Fibroblast of skin of left biceps (primary cell): ENCODE measurements around the gene UBR4.

Experiments
- DNase-seq, 2 experiments: peaks; one replicate each; pipeline ENCODE4 v3.0.0-alpha.2; 2013; ENCODE audit warnings: low read depth in 2 of 2

Gene UBR4

DNA sequence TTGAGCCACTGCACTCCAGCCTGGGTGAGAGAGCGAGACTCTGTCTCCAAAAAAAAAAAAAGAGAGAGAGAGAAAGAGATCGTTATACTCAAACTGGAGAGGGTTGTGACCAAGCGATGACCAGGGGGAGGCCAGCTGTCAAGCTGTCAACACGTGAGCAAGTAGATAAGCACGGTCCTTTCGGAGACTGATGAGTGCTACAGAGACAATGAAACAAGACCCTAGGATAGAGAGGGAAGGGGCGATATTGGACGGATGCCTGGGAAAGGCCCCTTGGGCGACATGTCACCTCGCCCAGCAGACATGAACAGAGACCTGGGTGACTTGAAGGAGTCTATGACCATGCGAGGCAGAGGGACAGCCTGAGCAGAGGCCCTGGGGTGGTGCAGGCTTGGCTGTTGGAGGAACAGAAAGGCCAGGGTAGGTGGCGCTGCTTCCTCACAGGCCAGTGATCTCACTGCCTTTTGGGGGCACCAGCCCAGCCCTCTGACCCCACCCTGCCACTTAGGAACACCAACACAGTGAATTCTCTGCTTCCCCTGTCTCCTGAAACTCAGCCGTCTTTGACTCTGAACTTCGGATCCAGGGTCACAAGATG lies 152.8 kb downstream of the UBR4 start:
- DNase-seq = no peak

DNA sequence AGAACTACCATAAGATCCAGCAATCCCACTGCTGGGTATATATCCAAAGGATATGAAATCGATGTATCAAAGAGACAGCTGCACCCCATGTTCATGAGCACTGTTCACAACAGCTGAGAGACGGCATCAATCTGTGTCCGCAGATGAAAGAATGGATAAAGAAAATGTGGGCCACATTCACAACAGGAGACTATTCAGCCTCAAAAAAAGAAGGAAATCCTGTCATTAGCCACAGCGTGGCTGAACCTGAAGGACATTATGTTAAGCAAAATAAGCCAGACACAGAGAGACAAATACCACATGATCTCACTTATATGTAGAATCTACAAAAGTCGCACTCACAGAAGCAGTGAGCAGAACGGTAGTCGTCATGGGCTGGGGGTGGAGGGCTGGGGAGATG lies 154.4 kb downstream of the UBR4 start:
- no peak for DNase-seq

DNA sequence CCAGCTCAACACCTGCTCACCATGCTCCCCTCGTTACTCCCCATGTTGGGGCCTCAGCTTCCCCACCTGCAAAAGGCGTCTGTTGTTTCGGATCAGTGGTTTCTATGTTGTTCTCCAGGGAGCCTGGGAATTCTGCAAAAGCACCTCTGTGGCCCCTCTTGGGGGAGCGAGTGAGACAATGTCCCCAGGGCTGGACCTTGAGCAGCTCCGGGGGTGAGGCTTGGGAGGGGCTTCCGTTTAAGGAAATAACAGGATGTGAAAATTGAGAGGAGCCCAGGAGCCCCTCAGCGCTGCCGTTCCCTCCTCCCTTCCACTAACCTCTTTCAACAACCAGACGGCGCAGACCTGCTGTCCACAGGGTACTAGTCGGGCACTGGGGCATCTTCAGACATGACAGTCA lies 155.1 kb downstream of the UBR4 start:
- DNase-seq = no peak

DNA sequence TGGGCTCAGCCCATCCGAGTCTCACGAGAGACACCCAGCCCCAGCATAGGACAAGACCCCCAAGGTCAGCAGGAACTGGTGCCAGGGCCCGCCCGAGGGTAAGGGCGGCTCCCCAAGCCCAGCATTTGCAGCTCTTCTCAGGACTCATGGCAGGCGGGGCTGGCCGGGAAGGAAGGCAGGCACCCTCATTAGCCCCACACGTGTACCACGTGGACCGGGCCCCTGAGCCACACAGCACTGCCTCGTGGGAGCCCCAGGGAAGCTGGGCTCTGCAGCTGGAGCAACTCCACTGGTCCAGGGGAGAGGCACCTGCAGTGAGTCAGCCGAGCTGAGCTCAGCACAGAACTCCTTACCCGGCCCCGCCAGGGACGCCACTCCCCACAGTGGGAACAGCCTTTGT lies 155.8 kb downstream of the UBR4 start:
- no peak for DNase-seq

DNA sequence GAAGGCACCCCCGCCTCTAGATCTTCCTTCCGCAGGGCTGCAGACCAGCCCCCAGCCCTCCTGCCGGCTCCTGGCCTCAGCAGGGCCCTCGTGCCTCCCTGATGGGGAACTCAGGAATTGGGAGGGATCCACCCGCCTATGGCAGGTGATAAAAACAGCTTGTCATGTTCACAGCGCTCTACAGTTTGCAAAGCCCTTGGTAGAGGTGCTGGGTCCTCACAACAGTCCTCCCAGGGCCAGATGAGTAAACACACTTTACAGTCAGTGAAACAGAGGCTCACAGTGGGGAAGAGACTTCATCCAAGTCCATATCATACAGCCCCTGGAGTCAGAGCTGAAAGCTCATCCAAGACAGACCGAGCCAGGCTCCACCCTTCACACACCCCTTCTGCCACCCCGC lies 156.6 kb downstream of the UBR4 start:
- DNase-seq = no peak

DNA sequence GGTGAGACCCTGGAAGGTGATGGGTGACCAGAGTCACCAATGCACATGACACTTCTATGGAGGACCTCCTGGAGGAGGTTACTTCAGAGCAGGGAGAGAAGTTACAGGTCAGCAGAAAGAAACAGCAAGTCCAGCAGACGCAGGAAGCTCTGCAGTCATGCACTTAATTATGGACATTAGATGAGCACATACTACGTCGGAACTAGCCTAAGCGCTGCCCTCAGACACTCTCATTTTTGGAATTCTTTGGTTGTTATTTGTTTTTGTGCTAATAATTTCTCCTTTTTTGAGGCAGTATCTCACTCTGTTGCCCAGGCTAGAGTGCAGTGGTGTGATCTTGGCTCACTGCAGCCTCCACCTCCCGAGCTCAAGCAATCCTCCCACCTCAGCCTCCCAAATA lies 160.3 kb downstream of the UBR4 start:
- no peak for DNase-seq

DNA sequence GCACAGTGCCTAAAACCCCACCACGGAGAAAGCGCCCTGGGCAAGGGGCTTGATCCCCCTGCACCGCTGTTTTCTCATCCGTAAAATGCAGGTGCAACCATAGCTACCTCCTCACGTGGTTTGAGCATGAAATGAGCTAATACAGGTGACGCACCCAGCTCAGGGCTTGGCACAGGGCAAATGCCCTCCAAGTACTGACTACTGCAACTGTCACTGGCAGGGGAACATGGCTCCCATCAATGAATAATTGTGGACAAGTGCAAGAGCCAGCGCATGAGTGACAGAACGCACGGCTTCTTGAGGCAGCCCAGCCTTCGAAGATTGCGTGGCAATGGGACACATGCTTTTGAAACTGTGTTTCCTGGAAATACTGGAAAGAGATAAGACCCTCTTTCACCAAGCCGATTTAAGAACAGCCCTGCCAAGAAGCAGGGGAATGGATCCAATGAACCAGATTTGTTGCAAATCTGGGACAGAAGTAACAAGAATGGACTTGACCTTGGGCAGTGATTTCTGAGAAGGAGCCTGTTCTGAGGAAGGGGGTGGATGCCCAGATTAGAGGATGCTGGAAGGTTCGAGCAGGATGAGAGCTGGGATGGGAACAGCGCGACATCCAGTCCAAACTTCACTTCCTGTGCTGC lies 160.8 kb downstream of the UBR4 start:
- no peak for DNase-seq

DNA sequence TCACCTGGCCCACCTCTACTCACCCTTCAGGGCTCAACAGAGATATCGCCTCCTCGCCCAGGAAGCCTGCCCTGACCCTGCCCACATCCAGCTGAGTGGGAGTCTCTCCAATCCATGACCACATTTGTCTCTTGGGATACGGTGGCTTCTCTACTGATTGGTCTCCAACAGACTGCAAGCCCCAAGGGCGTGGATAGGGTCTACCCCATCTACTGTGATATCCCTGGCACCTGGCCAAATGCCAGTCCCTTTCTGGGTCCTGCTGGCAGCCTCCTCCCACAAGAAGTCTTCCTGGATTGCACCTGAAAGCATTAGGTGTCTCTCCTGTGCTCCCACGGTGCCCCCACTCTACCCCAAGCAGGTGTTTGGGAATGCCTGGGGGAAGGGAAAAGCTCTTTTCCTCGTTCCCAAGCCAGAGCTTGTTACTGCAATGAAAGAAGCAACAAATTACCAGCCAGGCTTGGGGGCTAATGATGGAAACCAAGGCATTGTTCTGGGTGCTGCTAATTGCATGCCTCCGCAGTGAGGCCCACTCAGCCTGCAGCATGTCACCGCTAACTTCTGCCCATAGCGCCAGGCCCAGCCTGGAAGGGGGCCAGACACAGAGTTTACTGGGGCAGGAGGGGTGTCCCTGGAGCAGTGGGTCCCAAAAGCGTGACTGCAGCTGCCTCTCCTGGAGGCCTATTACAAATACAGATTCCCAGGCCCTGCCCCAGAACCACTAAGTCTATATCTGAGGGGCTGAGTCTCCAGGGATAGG lies 162.9 kb downstream of the UBR4 start:
- no peak for DNase-seq

DNA sequence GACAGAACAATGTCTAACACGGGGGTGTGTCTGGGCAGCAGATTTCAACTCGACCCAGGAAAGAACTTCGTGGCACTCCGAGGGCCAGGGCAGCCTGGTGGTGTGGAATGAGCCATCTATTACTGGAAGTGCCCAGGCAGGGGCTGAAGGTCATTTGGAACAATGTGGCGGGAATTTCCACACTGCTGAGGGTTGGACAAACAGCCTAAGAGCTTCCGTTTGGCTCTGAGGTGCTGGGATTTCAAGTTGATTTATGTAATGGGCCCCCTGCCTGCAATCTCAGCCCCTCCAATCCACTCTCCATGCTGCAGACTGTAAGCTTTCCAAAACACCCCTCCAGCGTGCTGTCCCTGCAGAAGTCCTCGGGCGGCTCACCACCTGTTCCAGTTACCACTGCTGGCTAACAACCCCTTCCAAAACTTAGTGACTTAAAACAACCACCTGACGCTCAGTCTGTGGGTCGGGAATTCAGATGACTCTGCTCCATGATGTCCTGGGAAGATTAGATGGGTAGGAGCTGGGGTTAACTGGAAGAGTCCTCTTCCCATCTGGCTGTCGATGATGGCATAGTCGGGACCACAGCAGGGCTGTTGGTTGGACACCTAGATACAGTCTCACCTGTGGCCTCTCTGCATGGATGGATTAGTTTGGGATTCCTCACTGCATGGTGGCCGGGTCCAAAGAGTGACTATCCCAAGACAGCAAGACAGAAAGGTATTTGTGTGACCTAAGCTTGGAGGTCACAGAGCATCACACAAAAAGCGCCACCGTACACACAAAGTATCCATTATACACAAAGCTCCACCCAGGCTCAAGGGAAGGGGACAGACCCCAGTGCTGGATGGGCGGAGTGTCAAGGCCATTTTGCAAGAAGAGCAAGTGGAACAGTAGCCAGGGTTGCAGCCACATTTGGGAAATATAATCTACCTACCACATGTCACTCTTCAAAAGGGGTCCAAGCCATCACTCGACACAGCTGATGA lies 163.9 kb downstream of the UBR4 start:
- no peak for DNase-seq

DNA sequence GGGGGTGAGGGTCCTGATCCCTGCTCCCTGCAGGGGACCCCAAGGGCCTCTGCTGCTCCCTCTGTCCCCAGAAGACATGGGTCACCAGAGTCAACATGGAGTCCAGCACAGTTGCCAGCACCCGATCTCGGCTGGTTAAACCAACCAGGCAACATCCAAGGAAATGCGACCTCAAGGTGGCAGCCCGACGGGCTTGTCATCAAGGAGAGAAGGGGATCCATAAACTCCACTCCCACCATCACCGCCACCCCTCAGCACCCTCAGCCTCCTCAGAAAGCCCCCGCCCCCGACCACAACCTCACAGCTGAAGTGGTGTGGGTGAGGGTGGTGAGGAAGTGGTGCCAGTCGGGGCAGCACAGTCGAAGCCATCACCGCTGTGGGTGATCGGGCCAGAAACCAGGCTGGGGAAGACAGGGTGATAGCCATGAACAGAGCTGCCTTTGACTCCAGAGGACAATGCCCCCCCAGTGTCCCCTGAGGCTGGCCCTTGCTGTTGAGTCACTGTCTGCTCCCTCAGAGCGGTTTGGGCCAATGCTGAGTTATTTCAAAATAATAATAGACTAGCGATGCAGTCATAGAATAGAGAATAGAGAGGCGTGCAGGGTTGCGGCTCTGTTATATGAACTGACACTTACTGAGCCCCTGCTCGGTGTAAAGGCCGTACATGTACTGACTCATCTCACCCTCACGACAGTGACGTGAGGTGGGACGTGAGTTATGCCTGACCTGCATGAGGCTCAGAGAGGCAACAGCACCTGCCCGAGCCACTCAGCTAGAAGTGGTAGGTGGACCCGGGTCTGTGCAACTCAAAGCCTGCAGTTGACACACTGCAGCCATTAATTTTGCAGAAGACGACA lies 164.9 kb downstream of the UBR4 start:
- no peak for DNase-seq

DNA sequence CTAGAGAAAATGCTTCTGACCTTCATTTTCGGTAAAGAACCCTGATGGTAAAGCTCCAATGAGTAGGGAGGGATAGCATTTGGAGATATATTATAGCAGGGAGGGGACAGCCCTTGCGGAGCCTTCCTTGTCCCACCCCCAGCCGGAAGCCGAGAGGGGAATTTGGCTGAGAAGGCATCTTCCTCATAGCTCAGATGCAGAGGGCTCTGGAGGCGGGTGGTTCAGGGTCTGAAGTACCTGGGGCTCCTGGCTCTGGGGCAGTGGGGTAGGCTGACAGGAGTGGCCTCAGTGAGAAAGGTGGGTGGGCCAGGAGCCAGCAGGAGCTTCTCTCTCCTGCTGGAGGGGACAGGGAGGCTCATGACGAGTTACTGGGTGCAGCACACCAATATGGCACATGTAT lies 165.6 kb downstream of the UBR4 start:
- no peak for DNase-seq

DNA sequence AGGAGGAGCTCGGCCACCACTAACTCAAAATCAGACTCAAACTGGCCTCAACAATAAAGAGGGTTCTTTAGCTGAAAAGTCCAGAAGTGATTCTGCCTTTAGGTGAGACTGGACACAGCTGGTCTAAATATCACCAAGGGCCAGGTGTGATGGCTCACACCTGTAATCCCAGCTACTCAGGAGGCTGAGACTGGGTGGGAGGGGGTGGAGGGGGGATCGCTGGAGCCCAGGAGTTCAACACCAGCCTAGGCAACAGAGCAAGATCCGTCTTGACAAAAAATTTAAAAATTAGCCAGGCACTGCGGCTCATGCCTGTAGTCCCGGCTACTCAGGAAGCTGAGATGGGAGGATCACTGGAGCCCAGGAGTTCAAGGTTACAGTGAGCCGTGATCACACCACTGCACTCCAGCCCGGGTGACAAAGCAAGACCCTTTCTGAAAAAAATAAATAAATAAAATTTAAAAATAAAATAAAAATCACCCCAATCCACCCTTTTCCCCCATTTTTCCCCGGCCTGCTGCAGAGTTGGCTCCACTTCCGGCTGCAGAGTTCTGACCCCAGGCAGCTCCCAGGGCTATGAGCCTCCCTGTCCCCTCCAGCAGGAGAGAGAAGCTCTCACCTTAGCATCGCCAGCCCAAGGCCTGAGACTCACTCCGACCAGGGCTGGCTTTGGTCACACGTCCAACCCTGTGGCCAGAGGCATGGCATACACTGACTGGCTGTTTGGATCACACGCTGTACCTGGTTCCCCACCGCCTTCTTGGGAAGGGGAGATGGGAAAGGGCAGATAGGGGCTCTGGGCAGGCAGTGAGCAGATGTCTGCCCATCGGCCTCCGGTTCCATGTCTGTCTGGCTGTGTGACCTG lies 166.3 kb downstream of the UBR4 start:
- no peak for DNase-seq

DNA sequence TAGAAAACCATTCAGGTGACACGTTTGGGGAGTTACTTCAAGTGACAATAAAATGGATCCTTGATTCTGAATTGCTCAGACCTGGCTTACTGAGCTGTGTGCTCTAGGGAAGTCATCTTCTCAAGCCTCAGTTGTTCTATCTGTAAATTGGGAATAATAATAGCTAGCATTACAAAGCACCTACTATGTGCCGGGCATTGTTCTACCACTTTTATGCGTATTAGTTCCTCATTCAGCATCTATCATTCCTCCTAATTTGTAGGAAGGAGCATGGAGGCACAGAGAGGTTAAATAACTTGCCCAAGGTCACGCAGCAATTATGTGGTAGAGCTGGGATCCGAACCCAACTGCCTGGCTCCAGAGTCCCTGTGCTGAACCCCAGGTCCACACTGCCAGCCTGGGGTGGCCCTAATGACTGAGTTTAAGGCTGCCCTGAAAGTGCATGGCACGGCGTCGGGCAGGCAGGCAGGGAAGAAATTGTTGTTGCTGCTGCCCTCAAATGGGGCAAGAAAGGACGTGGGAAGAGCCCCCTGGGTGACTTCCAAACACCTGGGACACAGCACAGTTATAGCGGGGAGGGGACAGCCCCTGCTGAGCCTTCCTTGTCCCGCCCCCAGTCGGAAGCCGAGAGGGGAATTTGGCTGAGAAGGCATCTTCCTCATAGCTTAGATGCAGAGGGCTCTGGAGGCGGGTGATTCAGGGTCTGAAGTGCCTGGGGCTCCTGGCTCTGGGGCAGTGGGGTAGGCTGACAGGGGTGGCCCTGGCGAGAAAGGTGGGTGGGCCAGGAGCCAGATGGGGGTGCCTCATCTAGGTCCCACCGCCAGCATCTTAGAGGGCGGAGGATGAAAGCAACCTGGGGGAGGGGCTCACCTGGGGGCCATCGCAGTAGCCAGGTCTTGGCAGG lies 167.1 kb downstream of the UBR4 start:
- DNase-seq = no peak

DNA sequence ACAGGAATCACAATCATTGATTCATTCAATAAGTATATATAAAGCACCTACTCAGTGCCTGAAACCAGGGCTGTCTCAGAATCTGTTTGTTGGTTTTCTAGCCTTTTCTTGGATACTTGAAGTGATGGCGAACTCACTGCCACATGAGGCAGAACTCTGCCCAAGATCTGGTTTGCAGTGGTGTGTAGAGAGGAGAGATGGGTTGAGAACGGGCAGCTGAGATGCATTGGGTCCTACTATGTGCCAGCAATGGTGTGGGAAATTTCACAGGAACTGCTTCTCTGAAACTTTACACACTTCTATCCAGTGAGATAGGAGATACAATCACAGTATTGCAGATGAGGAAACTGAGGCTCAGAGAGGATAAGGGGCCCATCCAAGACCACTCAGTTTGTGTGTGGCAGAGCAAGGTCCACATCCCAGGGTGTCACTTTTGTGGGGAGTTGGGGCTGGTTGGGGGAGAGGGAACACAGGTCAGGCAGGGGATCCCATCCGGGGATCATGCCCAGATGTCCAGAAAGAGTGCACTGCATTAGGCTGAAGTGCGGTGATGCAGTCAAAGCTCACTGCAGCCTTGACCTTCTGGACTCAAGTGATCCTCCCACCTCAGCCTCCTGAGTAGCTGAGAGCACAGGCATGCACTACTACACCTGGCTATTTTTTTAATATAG lies 169.9 kb downstream of the UBR4 start:
- DNase-seq = no peak

DNA sequence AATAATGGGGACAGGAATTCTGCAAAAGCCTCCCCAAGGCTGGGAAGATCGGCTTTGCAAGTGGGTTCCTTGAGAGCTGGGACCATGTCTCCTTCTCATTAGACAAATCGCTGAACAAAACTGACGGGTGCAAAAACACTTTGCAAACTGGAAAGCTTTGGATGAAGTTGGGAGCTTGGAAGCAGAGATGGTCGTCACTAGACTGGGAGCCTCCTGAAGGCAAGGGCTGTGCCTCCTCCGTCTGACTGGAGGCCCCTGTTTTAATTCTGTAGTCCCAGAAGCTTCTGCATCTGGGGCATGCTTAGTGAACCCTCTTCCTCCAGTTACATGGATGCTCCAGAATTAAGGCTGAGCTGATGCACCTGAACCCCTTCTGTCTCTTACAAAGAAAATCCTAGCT lies 171.3 kb downstream of the UBR4 start:
- DNase-seq = no peak

DNA sequence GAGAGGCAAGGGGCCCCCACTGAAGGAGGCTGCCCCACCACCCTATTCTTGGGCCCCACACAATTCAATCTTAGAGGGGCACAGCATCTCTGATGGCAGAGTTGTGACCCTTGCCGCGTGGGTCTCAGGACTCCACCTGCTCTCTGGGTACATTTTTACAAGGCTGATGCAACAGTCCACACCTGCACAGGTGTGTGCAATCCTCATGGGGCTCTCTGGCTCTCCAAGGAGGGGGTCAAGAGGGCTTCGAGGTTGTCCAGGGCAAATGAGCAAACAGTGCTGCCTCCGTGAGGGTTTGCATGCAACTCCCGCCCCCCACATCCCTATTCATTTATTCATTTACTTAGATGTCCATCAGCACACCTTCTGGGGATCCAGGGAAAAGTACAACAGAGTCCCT lies 172.0 kb downstream of the UBR4 start:
- DNase-seq = no peak

DNA sequence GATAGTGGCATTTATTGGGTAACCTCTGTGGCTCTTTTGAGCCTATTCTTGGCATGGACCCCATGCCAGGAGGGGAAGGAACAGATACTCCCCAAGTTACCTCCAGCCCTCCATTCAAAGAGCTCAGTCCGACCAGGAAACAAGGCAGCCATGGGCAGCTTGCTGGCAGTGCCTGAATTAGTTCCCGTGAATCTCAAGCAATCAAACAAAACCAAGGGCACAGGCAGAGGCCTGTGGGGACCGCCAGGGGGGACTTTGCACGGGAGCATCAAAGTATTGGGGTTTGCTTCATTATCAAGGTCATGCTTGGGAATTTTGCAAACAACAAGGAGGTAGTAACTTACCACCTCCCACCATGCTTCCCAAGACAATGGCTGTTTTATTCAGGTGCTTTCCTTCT lies 172.4 kb downstream of the UBR4 start:
- no peak for DNase-seq

DNA sequence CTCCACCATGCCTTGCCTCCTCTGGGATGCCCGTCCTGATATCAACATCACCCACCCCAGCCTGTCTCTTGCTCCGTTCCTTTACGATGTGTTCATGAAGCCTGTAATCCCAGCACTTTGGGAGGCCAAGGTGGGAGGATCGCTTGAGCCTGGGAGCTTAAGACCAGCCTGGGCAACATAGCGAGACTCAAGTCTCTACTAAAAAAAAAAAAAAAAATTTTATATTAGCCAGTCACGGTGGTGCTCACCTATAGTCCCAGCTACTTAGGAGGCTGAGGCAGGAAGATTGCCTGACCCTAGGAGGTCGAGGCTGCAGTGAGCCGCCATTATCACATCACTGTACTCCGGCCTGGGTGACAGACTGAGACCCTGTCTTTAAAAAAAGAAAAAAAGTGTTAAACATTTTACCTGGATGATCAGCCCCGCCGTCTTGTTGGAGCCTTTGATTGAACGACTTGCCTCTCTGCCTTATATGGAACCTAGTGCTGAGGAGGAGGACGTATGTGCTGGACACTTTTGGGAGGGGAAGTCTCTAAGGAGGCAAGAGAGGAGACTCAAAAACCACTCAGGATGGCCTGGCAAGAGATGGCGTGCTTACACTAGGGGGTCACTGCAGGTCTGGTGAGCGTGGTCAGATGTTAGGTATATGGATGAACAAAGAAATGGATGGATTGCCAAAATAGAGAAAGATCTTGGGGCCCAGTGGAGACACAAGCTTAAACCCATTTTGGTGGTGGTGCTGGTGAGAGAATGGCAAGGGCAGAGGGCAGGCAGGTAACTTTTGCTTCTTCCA lies 173.1 kb downstream of the UBR4 start:
- no peak for DNase-seq
